HG03196 (cell line): Measurements from ENCODE around the gene RHBDD3.

Experiments
- ATAC-seq: cut with Tn5 transposase; IDR thresholded peaks from one replicate; pipeline ENCODE4 v1.9.1; 2021; ENCODE audit not compliant: unreplicated experiment

The RHBDD3 gene

DNA sequence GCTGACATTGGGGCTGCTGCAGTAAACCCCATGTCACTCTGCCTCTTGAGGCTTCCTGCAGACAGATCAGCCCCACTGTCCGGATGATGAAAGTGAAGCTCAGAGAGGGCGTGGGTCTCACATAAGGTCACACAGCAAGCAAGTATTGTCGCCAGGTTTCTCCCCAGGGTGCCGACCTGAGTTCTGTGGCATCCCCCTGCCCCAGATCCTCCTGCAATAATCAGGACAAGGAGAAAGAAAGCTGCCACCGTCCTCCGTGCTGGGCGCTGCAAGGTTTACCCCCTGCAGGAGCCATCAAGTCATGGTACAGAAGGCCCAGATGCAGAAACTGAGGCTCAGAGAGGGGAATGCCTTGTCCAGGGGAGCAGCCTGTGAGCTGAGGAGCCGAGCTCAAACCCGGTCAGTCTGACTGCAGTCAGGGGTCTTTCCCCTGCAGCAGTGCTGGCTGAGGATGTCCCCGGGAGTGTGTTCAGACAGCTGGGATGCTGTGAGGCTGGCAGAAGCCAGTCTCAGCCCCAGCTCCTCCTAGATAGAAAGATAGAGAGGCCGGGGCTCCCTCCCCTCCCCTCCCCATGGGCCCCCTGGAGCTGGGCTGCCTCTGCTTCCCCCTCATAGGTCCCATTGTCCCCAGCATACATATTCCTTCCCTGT, 48.9 kb downstream of the RHBDD3 start:
- no peak for ATAC-seq

DNA sequence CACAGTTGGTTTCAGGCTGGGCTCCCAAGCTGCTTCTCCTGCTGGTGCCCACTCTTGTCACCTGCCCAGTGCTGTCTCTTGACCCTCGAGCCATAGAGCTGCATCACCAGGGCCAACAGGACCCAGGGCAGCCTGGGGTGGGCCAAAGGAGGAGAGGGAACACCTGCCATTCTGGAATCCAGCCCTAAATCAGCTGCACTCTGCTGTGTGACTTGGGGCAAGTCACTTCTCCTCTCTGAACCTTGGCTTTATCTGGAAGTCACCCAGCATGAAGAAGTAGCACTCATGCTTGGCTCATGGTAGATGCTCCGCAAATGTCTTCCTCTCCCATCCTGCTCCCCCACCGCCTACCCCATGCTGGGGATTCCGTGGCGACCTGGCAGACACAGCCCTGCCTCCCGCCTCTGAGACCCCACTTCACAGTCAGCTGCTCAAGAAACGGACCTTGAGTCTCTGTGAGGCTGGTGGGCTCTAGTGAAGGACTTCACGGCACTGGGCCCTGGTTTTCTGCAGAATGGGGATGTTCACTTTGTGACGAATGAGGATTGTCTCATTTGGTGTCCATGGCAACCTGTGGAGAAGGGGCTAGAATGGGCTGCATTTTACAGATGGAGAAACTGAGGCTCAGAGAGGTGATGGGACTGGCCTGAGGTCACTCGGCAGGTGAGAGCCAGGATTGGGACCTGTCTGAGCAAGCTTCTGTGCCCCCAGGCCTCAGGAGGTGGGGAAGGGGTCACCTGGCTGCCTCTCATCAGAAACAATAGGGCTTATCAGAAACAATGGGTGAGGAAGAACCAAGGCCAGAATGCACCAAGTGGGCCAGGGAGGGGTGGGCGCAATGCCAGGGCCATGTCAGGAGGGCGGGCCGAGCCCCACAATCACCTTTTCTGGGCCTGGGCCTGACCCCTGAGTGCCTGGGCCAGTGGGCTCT, 49.7 kb downstream of the RHBDD3 start:
- ATAC-seq = no peak

DNA sequence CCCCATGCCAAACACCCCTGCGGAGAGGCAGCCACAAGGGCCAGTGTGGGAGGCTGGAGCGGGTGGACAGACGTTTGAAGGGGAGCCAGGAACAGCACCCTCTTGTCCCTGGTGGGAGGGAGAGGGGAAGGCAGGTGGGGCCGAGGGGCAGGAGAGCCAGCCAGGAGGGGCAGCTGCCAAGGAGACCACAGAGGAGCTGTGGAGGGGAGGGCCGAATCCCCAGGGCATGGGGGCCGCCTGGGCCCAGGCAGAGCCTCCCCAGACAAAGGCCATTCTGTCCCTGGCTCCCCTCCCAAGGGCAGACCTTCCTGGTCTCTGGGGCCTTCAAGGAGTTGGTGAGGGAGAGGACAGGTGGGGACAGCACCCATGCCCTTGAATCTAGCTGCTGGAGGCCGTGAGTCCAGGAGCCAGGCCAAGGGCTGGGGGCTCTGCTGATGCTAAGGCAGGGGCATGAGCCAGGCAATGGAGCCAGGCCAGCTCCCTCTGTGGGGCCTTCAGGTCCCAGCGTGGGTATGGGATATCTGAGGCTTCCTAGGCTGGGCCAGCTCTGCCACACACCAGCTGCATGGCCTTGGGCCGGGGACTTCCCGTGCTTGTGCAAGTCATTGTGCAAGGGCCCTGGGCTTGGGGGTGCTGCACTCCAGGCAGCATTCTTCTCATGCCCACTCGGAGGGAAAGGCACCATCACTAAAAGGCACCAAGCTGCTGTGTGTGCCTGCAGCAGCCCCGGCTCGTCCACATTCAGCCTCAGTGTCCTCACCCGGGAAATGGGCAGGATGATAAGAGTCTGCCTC, 50.7 kb downstream of the RHBDD3 start:
- no peak for ATAC-seq

DNA sequence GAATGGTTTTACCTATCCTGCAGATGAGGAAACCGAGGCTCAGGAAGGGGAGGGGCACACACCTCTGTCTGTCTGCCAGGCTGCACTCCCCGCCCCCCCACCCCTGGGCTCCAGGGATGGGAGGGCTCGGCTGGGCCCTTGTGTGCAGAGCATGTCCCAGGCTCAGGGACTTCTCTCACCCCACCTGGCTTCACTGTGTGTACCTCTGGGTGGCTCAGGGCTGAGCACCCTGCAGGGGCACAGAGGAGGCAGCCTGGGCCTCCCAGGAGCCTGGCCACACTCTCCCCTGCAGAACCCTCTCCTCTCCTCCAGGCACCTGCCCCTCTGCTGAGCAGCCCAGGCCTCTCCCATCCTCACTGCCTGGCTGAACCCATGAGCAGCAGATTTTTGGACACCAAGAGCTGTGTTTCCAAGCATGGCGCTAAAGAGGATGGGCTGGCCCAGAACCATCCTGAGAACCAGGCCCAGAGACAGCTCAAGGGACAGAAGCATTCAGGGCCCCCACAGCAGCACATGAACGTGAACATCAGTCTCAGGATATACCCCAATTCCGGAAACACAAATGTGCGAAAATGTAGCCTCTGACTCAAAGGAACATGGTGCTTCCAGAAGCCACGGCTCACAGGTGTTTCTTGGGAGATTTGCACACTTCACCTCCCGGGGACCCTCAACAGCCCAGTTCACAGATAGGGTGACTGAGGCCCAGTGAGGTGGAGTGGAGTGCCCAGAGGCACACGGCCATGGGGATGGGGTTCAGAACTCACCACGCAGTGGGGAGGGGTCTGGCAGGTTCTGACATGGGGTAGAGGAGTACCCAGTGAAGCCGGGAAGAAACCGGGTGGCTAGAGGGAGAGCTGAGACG, 51.5 kb downstream of the RHBDD3 start:
- no peak for ATAC-seq

DNA sequence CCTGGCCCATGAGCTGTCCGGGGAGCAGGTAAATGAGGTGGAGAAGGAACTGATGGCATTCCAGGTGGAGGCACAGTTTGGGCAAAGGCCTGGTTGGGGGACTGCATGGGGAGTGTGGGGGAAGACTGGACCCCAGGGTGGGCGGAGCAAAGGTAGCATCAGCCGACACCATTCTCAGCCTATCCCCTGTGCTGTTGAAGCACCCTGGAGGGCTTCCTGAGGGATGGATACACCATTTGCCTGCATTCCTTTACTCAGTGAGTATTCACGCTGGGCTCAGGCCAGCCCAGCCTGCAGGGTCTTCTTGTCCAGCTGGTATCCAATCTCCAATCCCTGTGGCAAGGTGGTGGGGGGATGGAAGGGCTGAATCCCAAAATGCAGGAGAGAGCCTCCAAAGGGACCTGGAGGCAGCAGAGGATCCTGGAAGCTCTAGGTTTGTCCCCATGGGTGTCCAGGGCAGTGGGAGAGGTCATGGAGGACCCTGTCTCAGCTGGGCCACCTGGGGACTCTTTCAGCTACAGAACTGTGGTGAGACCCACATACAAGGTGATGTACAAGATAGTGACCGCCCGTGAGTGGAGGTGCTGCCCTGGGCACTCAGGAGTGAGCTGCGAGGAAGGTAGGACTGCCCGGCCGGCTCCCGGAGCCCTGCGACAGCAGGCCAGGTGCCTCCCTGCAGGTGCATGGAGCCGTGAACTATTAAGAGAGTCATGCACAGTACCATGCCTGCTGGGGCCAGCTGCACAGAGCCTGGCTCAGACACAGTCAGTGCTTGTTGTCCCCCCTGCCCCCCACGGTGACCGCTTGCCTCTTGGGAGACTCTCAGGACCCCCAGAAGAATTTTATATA, 52.5 kb downstream of the RHBDD3 start:
- no peak for ATAC-seq

DNA sequence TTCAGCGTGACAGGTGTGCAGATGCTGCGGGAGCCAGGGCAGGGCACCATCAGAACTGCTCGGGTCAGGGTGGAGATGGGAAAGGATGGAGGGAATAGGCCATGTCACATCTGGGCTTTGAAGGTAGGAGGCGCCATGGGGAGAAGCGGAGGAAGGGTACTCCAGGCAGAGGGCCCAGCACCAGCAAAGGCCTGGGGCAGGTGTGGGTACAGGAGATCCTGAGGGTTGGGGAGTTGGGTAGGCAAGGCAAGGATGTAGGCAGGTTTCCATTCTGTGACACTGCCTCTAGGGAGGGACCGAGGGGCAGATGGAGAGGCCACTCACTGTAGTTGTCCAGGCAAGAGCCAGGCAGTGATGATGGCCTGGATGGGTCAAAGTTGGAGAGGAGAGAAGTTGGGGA, 53.5 kb downstream of the RHBDD3 start:
- no peak for ATAC-seq

DNA sequence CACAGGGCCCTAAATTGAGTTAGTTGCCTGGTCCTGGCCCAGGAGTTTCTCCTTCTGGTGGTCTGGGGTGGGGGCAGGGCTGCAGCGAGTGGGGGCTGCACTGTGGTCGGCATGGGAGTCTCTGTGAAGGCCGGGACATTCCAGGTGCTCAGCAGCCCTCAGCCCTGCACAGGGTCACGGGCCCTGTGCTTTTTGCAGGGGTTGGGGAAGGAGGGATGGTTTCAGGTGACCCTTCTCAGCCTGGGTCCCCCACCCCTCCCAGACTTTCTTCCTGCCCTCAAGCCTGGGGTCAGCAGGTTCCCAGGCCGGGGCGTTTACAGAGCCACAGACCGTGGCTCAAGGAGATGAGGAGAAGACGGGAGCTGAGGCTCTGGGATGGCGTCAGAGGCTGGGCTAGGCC, 54.3 kb downstream of the RHBDD3 start:
- ATAC-seq = no peak

DNA sequence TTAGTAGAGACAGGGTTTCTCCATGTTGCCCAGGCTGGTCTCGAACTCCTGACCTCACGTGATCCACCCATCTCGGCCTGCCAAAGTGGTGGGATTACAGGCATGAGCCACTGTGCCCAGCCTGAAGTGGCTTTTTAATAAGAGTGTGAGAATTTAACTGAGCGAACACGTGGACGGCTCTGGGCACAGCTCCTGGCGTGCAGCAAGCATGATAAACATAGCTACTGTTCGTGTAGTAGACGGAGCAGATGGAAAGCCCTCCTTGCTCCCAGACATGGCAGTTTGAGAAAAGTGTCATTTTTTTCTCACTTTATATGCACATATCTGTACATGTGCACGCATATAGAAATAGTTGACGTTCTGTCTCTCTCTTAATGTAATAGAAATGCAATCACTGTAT, 55.0 kb downstream of the RHBDD3 start:
- no peak for ATAC-seq

DNA sequence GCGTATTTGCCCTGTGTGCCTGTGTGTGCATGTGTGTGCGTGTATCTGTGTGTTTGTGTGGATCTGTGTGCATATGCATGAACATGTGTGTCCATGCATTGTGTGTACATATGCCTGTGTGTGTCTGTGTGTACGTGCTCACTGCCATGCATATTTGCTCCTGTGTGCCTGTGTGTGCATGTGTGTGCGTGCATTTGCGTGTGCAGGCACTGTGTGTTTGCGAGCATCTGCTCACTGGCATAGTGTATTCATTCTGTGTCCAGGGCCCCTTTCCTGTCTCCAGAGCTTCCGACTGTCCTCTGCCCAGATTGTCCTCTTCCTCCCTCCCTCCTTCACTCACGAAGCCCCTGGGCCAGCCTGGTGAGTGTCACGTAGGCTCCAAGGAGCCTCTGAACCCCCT, 56.3 kb downstream of the RHBDD3 start:
- no peak for ATAC-seq

DNA sequence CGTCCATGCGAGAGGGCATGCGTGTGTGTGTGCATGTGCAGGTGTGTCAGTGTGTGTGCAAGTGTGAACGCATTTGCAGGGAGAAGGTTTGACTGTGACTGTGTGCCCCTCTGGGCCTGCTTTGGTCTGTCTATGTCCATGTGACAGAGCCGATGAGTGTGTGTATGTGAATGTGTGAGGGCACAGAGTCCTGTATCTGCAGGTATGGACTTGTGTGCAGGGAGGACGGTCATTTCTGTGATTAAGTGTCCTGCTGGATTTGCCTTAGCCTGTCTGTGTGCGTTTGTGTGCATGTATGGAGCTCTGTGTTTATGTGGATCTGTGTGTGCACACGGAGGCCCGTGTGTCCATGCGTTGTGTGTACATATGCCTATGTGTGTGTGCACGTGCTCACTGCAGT, 56.7 kb downstream of the RHBDD3 start:
- ATAC-seq = no peak
